ENCODE results near the gene IL36RN.

IL36RN gene

DNA sequence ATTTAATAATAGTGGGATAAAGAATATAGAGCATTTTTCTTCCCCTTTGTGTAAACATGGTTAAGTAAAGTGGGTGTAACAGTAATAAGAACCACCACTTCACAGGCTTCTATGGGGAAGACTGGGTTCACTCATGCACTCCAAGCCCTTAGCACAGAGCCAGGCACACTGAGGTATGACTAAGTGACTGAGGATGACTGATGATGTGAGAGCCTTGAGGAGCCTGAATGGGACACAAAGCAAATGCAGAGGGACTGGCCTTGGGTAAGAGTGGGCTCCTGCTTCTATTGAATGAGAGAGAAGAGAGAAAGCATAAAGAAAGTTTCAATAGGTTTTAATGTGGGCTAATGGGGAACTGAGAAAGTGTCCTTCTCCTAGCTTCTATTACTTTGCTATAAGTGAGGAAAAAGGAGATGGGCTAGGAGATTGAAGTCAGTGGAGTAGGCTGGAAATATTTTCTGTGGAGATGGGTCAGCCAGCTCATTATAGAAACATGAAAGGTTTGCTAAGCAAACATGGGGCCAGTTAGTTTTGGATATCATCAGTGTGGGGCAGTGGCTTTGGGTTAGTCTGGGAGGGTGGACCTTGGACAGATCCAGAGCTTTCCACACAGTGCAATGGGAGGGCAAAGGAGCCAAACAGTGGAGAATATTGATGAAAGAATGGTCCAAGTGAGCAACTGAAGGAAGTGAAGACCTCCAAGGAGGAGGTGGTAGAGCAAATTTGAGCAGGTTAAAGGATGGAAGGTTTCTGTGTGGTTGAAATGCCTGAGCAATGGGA is 29.4 kb downstream of the IL36RN start:
- H2AFZ ChIP-seq (ENCODE audit: low read depth): no peak overlapping the region
- H3K27ac ChIP-seq: no peak overlapping the region
- H3K4me3 ChIP-seq (IDR thresholded peaks at IDR 0.05; ENCODE audit: insufficient read depth, low read depth, low read length): no peak overlapping the region
- H3K79me2 ChIP-seq (ENCODE audit: insufficient read depth, low read depth): no peaks in the 10 kb centered on the region
- no peak overlapping the region for H3K4me2 ChIP-seq
- no peaks in the 10 kb centered on the region for H3K36me3 ChIP-seq (ENCODE audit: insufficient read depth)
- no peaks in the 10 kb centered on the region for H3K4me1 ChIP-seq (ENCODE audit: low read depth, poor library complexity, severe bottlenecking)
- H3K27me3 ChIP-seq (ENCODE audit: insufficient read depth, low read depth): no peaks in the 10 kb centered on the region
- H3K9ac ChIP-seq: no peak overlapping the region
- TF ChIP-seq, protein P1, sequence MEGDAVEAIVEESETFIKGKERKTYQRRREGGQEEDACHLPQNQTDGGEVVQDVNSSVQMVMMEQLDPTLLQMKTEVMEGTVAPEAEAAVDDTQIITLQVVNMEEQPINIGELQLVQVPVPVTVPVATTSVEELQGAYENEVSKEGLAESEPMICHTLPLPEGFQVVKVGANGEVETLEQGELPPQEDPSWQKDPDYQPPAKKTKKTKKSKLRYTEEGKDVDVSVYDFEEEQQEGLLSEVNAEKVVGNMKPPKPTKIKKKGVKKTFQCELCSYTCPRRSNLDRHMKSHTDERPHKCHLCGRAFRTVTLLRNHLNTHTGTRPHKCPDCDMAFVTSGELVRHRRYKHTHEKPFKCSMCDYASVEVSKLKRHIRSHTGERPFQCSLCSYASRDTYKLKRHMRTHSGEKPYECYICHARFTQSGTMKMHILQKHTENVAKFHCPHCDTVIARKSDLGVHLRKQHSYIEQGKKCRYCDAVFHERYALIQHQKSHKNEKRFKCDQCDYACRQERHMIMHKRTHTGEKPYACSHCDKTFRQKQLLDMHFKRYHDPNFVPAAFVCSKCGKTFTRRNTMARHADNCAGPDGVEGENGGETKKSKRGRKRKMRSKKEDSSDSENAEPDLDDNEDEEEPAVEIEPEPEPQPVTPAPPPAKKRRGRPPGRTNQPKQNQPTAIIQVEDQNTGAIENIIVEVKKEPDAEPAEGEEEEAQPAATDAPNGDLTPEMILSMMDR (conservative IDR thresholded peaks at IDR 0.05; ENCODE audit: low read depth, low read length): no peak
- no peaks in the 10 kb centered on the region for H4K20me1 ChIP-seq (ENCODE audit: insufficient read depth)

DNA sequence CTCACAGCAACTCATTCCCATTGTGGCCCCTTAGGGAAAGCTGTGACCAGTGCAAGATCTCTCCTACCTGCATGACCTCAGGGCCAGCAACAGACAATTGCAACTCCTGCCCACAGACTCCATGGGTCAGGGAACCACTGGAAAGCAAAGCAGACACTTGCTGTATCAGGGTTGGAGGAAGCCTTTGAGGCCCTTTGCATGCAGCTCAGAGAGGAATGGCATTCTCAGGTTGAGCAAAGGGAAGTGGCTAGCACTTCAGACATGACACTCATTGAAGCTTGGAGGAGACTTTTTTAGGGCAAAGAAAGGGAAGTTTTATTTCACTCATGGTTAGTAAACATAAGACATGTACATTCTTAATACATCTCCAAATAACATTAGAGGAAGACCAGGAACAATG is 30.9 kb downstream of the IL36RN start:
- no peaks in the 10 kb centered on the region for H3K79me2 ChIP-seq (ENCODE audit: insufficient read depth, low read depth)
- no peaks in the 10 kb centered on the region for H4K20me1 ChIP-seq (ENCODE audit: insufficient read depth)
- no peaks in the 10 kb centered on the region for H3K36me3 ChIP-seq (ENCODE audit: insufficient read depth)
- no peaks in the 10 kb centered on the region for H3K27me3 ChIP-seq (ENCODE audit: insufficient read depth, low read depth)
- no peak overlapping the region for H3K9ac ChIP-seq
- no peaks in the 10 kb centered on the region for H3K4me1 ChIP-seq (ENCODE audit: low read depth, poor library complexity, severe bottlenecking)
- H3K4me2 ChIP-seq: no peak overlapping the region
- TF ChIP-seq, protein P1 (conservative IDR thresholded peaks at IDR 0.05; ENCODE audit: low read depth, low read length): no peak
- no peak overlapping the region for H3K4me3 ChIP-seq (IDR thresholded peaks at IDR 0.05; ENCODE audit: insufficient read depth, low read depth, low read length)
- no peak overlapping the region for H2AFZ ChIP-seq (ENCODE audit: low read depth)
- H3K27ac ChIP-seq: no peak overlapping the region

DNA sequence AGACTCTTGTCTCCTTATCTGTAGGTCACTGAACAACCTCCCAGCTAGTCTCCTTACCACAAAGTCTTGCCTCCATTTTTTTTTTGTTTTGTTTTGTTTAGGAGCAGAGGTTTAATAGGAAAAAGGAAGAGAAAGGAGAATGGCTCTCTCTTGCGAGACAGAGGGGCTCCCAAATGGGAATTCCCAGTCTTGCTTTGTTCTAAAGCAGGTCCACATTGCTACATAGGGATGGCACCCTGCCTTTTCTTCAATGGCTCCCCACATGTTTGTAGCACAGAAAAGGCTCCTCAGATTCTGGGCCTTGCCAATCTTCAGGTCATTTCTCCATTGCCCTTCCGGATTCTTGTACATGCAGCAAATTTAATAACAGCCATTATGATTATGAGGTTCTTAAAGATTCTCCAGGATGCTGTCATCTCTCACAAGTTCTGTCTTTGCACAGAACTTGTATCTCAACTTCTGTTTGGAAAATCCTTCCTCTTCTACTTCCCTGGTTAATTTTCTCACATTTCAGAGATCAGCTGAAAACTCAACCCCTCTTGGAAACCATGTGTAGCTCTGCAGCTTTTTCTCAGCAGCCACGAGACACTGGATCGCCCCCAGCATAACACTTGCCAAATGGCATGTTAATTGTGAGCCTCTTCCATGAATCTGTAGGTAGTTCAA is 32.4 kb downstream of the IL36RN start:
- no peaks in the 10 kb centered on the region for H3K27me3 ChIP-seq (ENCODE audit: insufficient read depth, low read depth)
- no peaks in the 10 kb centered on the region for H3K36me3 ChIP-seq (ENCODE audit: insufficient read depth)
- no peak overlapping the region for H3K4me3 ChIP-seq (IDR thresholded peaks at IDR 0.05; ENCODE audit: insufficient read depth, low read depth, low read length)
- no peaks in the 10 kb centered on the region for H3K4me1 ChIP-seq (ENCODE audit: low read depth, poor library complexity, severe bottlenecking)
- no peak overlapping the region for H3K9ac ChIP-seq
- TF ChIP-seq, protein P1 (conservative IDR thresholded peaks at IDR 0.05; ENCODE audit: low read depth, low read length): no peak
- no peak overlapping the region for H3K27ac ChIP-seq
- no peak overlapping the region for H2AFZ ChIP-seq (ENCODE audit: low read depth)
- no peaks in the 10 kb centered on the region for H4K20me1 ChIP-seq (ENCODE audit: insufficient read depth)
- no peak overlapping the region for H3K4me2 ChIP-seq
- no peaks in the 10 kb centered on the region for H3K79me2 ChIP-seq (ENCODE audit: insufficient read depth, low read depth)

DNA sequence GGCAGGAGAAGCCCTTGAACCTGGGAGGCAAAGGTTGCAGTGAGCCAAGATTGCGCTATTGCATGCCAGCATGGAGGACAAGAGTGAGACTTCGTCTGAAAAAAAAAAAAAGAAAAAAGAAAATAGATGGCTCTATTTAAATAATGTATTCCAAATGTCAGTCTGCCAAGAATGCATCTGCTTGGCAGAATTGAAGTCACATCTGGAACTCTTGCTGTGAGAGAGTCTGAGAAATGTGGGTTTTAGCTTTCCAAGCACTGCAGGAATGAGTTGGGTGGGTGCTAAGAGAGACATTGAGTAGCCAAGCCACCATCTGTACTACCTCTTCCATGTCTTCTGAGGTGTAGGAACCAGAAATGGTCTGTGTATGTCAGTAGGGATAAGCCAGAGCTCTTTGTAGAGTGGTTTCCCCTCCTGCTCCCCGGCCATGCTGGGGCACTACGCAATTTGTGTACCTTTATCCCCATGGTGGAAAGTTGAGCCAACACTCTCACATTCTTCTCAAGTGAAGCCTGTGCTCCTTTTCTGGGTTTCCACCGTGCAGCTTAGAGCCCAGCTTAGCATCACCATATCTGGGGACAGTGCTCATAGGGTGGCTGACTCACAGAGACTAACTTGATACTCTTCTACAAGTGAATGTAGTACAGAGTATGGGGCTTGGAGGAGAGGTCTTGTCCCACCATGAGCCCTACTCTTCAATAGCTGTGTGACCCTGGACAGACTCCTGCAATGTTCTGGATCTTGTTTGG is 34.0 kb downstream of the IL36RN start:
- TF ChIP-seq, protein P1 (conservative IDR thresholded peaks at IDR 0.05; ENCODE audit: low read depth, low read length): no peak
- Histone ChIP-seq H3K27me3 (ENCODE audit: insufficient read depth, low read depth) (no peaks in the 10 kb centered on the region), H3K27ac (no peak overlapping the region), H3K4me3 (IDR thresholded peaks at IDR 0.05; ENCODE audit: insufficient read depth, low read depth, low read length) (no peak overlapping the region), H2AFZ (ENCODE audit: low read depth) (no peak overlapping the region), H3K9ac (no peak overlapping the region), H3K36me3 (ENCODE audit: insufficient read depth) (no peaks in the 10 kb centered on the region), H3K4me1 (ENCODE audit: low read depth, poor library complexity, severe bottlenecking) (no peaks in the 10 kb centered on the region), H3K4me2 (no peak overlapping the region), H4K20me1 (ENCODE audit: insufficient read depth) (no peaks in the 10 kb centered on the region), H3K79me2 (ENCODE audit: insufficient read depth, low read depth) (no peaks in the 10 kb centered on the region)
